ENCODE data around the gene CEBPB. TPM values are rescaled to one million over a fixed set of nuclear protein-coding genes. Genes with fewer than 3 reads are reported as not detected.

Gene CEBPB
- total RNA-seq, 4 donors from 2014 or later = 154 to 221 (median 195) TPM

DNA sequence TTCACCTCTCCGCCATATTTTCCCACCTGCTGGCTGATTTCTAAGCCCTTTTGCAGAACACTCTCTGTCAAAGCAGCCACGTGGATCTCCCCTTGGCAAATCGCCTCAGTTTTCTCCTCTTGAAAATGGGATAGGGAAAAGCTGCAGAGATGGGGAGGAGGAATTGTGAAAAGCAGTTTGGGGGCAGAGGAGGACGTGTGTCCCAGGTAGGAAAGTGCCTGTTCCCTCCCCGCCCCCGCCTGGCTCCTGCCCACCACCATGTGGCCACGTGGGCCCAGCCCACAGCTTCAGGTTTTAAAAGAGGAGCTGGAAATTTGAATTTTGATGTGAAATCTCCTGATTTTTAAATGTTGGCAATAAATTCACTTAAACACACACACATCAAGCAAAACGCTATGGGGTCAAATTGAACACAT lies 3.6 kb upstream of the CEBPB start:
- DNase-seq (ENCODE audit: low spot score in 2 of 2) = no peak
- H3K4me3 ChIP-seq (ENCODE audit: low read depth, poor library complexity, severe bottlenecking) = no peak overlapping the region
- intact Hi-C loops (cut with DNase I; ENCODE audit: low total_unique reads) = loop anchor here (5.0 kb wide), 1 partner anchor 400 kb away; no protein-coding TSS in a partner anchor
- WGBS, 2 donors = 63 to 65% methylated on average over 8 of the region's 8 CpGs
- TF ChIP-seq CTCF (IDR thresholded peaks at IDR 0.05) = no peak

- H3K4me3 ChIP-seq (ENCODE audit: low read depth, poor library complexity, severe bottlenecking) = no peak overlapping the region
- no peak for TF ChIP-seq CTCF (IDR thresholded peaks at IDR 0.05)
- TF ChIP-seq POLR2A (IDR thresholded peaks at IDR 0.05) = no peak
- 54 to 61% methylated on average over 12 of the region's 12 CpGs for WGBS, 2 donors
- DNase-seq (ENCODE audit: low spot score in 2 of 2) = peak in 1 of 2 donors; percentile 26
- intact Hi-C loops (cut with DNase I; ENCODE audit: low total_unique reads) = loop anchor here (5.0 kb wide), 1 partner anchor 400 kb away; no protein-coding TSS in a partner anchor
These were observed 3.1 kb upstream of the CEBPB start for GRCh38 chr20:50187403-50188051.

- intact Hi-C loops (cut with DNase I; ENCODE audit: low total_unique reads) = loop anchor here (5.0 kb wide), 1 partner anchor 399 kb away; no protein-coding TSS in a partner anchor
These were observed 2.3 kb upstream of the CEBPB start for GRCh38 chr20:50188287-50188688.

GRCh38 chr20:50188879-50189680 lies 1.6 kb upstream of the CEBPB start:
- 83 to 84% methylated on average over 17 to 18 of the region's 18 CpGs for WGBS, 2 donors
- no peak for TF ChIP-seq POLR2A (IDR thresholded peaks at IDR 0.05)
- TF ChIP-seq CTCF (IDR thresholded peaks at IDR 0.05) = no peak
- intact Hi-C loops (cut with DNase I; ENCODE audit: low total_unique reads) = loop anchor here (5.0 kb wide), 1 partner anchor 398 kb away; no protein-coding TSS in a partner anchor

More at GRCh38 chr20:50188287-50188688, 2.3 kb upstream of the CEBPB start:
- no peak overlapping the region for H3K4me3 ChIP-seq (ENCODE audit: low read depth, poor library complexity, severe bottlenecking)
- TF ChIP-seq POLR2A (IDR thresholded peaks at IDR 0.05) = no peak
- TF ChIP-seq CTCF (IDR thresholded peaks at IDR 0.05) = no peak
- DNase-seq (ENCODE audit: low spot score in 2 of 2) = no peak
- WGBS, 2 donors = 91 to 95% methylated on average over 6 of the region's 6 CpGs

GRCh38 chr20:50189681-50190250 lies 864 bp upstream of the CEBPB start:
- TF ChIP-seq CTCF (IDR thresholded peaks at IDR 0.05) = no peak
- no peak for TF ChIP-seq POLR2A (IDR thresholded peaks at IDR 0.05)
- intact Hi-C loops (cut with DNase I; ENCODE audit: low total_unique reads) = loop anchor here (5.0 to 10.0 kb wide), 2 partner anchors 155 to 398 kb away; no protein-coding TSS in a partner anchor
- 28 to 37% methylated on average over 15 to 28 of the region's 29 CpGs for WGBS, 2 donors
- DNase-seq (ENCODE audit: low spot score in 2 of 2) = peak; percentile 62 to 93
- no peak overlapping the region for H3K4me3 ChIP-seq (ENCODE audit: low read depth, poor library complexity, severe bottlenecking)

More at GRCh38 chr20:50188879-50189680, 1.6 kb upstream of the CEBPB start:
- H3K4me3 ChIP-seq (ENCODE audit: low read depth, poor library complexity, severe bottlenecking) = no peak overlapping the region
- DNase-seq (ENCODE audit: low spot score in 2 of 2) = peak in 1 of 2 donors; percentile 34
